HepG2 (cell line): ENCODE data around the gene AMN. TPM values are rescaled to one million over a fixed set of nuclear protein-coding genes. Genes with fewer than 3 reads are reported as not detected.

Experiments used
- ARID2 ChIP-seq: sonication (generic); formaldehyde crosslinking; IDR thresholded peaks from 2 replicates; pipeline ENCODE4 v1.8.1; 2022; ENCODE audit warnings: mild to moderate bottlenecking, missing genetic modification reagents, borderline replicate concordance
- BATF2 ChIP-seq: sonication (generic); formaldehyde crosslinking; IDR thresholded peaks from 2 replicates; pipeline ENCODE4 v1.8.0; 2022; ENCODE audit warnings: mild to moderate bottlenecking, missing genetic modification reagents, moderate library complexity
- CEBPG ChIP-seq: IDR thresholded peaks from 2 replicates; pipeline ENCODE4 v1.6.1; 2016
- DDIT3 ChIP-seq: sonication (generic); formaldehyde crosslinking; IDR thresholded peaks from 2 replicates; pipeline ENCODE4 v1.4.0; 2020; ENCODE audit warnings: mild to moderate bottlenecking, missing genetic modification reagents
- FOXA3 ChIP-seq: IDR thresholded peaks from 2 replicates; pipeline ENCODE4 v1.6.1; 2016; ENCODE audit warnings: missing genetic modification reagents, missing compliant biosample characterization
- IKZF1 ChIP-seq: fragments of 450-650 bp; IDR thresholded peaks from 2 replicates; pipeline ENCODE4 v1.7.1; 2016
- KDM3A ChIP-seq: IDR thresholded peaks from 2 replicates; pipeline ENCODE4 v1.6.1; 2018; ENCODE audit warnings: low read depth, missing compliant biosample characterization
- KLF13 ChIP-seq: sonication (generic); formaldehyde crosslinking; IDR thresholded peaks from 2 replicates; pipeline ENCODE4 v1.4.0; 2020; ENCODE audit warnings: mild to moderate bottlenecking, missing genetic modification reagents
- LCORL ChIP-seq, 2 experiments: fragments of 450-650 bp in 1 of 2; sonication (generic) in 1 of 2; formaldehyde crosslinking in 1 of 2; IDR thresholded peaks; 2 replicates each; pipeline versions ENCODE4 v1.5.0 to v1.6.1; 2017 to 2020; ENCODE audit warnings: antibody characterized with exemption in 1 of 2, missing genetic modification reagents in 1 of 2
- MED8 ChIP-seq: sonication (generic); formaldehyde crosslinking; IDR thresholded peaks from 2 replicates; pipeline ENCODE4 v1.8.1; 2023; ENCODE audit warnings: mild to moderate bottlenecking, missing genetic modification reagents; ENCODE audit not compliant: insufficient replicate concordance
- PAF1 ChIP-seq: IDR thresholded peaks from 2 replicates; pipeline ENCODE4 v1.6.1; 2016; ENCODE audit warnings: missing genetic modification reagents, missing compliant biosample characterization
- PITX1 ChIP-seq: sonication (generic); formaldehyde crosslinking; IDR thresholded peaks from 2 replicates; pipeline ENCODE4 v1.5.1; 2020; ENCODE audit warnings: mild to moderate bottlenecking, missing genetic modification reagents
- ZHX2 ChIP-seq, 2 experiments: sonication (generic) in 1 of 2; formaldehyde crosslinking in 1 of 2; IDR thresholded peaks; 2 replicates each; pipeline versions ENCODE4 v1.6.1 to v1.9.0; 2014 to 2022; ENCODE audit warnings: antibody characterized with exemption in 1 of 2, borderline replicate concordance in 1 of 2, inconsistent platforms in 1 of 2, low read depth in 1 of 2, missing genetic modification reagents in 1 of 2
- ZNF329 ChIP-seq: sonication (generic); formaldehyde crosslinking; IDR thresholded peaks from 2 replicates; pipeline ENCODE4 v1.9.0; 2021; ENCODE audit warnings: low read depth, mild to moderate bottlenecking, missing genetic modification reagents
- ZNF362 ChIP-seq: sonication (generic); formaldehyde crosslinking; IDR thresholded peaks from 2 replicates; pipeline ENCODE4 v1.4.0; 2020; ENCODE audit warnings: missing genetic modification reagents, mild to moderate bottlenecking, borderline replicate concordance
- ZNF607 ChIP-seq: sonication (generic); formaldehyde crosslinking; IDR thresholded peaks from 2 replicates; pipeline ENCODE4 v1.5.1; 2020; ENCODE audit warnings: missing genetic modification reagents, mild to moderate bottlenecking, borderline replicate concordance
- ZNF710 ChIP-seq: sonication (generic); formaldehyde crosslinking; IDR thresholded peaks from 2 replicates; pipeline ENCODE4 v1.5.0; 2020; ENCODE audit warnings: mild to moderate bottlenecking, missing genetic modification reagents, borderline replicate concordance
- polyA plus RNA-seq, 8 experiments: library from polyadenylated mRNA; depleted of rRNA in 3 of 8; stranded (reverse) in 7 of 8; unstranded in 1 of 8; fragments of >200 nt; fragmentation: Illumina TruSeq in 4 of 8; extraction: Trizol in 4 of 8; gene quantifications; 2 replicates each; pipeline versions ENCODE4 v1.2.1 to v1.2.3, GENCODE V29; 2011 to 2016; ENCODE audit warnings: low read depth in 4 of 8, missing spikeins in 1 of 8, mixed read lengths in 1 of 8; ENCODE audit not compliant: insufficient read depth in 1 of 8
- total RNA-seq, 5 experiments: library from RNA; depleted of rRNA; stranded (reverse); fragments of >200 nt; fragmentation: Illumina TruSeq; extraction: Trizol; gene quantifications; 2 replicates each; pipeline ENCODE4 v1.2.3, GENCODE V29; 2016; ENCODE audit warnings: low read depth in 1 of 5

Gene AMN
- total and polyA plus RNA-seq, 2 of the 13 experiments (the other 11 are each of a cell fraction or from before 2014, with no cell fraction given): 9.8 to 33.1 TPM

- TF ChIP-seq MED8 (CRISPR knock-in tag): peak; percentile 85
- no peak; the same call in 1 of the 2 replicates for TF ChIP-seq BATF2 (CRISPR knock-in tag)
- TF ChIP-seq DDIT3 (CRISPR knock-in tag): no peak
- peak; percentile 24; the same call in 1 of the 2 replicates for TF ChIP-seq CEBPG (CRISPR knock-in tag)
- TF ChIP-seq ZNF710 (CRISPR knock-in tag): 0 out of 2 replicates have a peak, but pooled peaks have one; percentile 20
- TF ChIP-seq IKZF1: no peak
- peak; percentile 66 for TF ChIP-seq PITX1 (CRISPR knock-in tag)
- TF ChIP-seq ZNF607: no peak; the same call in 1 of the 2 replicates
- no peak for TF ChIP-seq PAF1 (CRISPR knock-in tag)
- 0 out of 2 replicates have a peak, but pooled peaks have one; percentile 50 for TF ChIP-seq FOXA3 (CRISPR knock-in tag)
- no peak for TF ChIP-seq ZHX2 (IDR thresholded peaks at IDR 0.05; ENCODE audit: low read depth)
- TF ChIP-seq ZHX2 (CRISPR knock-in tag; IDR thresholded peaks at IDR 0.05; ENCODE audit: borderline replicate concordance): no peak
- TF ChIP-seq KLF13 (CRISPR knock-in tag): peak; percentile 7; the same call in 1 of the 2 replicates
- TF ChIP-seq ARID2 (CRISPR knock-in tag): no peak
- TF ChIP-seq ZNF362 (CRISPR knock-in tag): no peak; the same call in 1 of the 2 replicates
- no peak for TF ChIP-seq LCORL (IDR thresholded peaks at IDR 0.05)
- peak; percentile 87 for TF ChIP-seq LCORL (CRISPR knock-in tag; IDR thresholded peaks at IDR 0.05)
- TF ChIP-seq KDM3A: peak; percentile 91; the same call in 1 of the 2 replicates
- peak; percentile 75 for TF ChIP-seq ZNF329 (CRISPR knock-in tag)
Observed at GRCh38 chr14:102922490-102923200, at the start of gene AMN (continued).
